Hippocampal formation (tissue), 2 donors: Measurements from ENCODE around the gene ATP5F1A.
"Not testable (repeated sequence)": the region's sequence is repeated elsewhere in the genome, so short reads cannot be mapped to it uniquely, and the experiment has no call there.

Experiments used
- DNase-seq, 2 donors: peaks; one replicate each; lab custom pipeline; 2025; lab: John Stamatoyannopoulos, UW

ATP5F1A gene

DNA sequence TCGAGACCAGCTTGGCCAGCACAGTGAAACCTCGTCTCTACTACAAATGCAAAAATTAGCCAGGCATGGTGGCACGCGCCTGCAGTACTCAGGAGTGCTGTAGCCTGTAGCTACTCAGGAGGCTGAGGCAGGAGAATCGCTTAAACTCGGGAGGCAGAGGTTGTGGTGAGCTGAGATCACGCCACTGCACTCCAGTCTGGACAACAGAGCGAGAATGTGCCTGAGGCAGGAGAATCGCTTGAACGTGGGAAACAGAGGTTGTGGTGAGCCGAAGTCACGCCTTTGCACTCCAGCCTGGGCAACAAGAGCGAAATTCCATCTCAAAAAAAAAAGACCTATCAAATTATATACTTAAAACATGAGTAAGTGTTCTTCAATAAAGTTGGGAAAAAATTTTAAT is 50.7 kb downstream of the ATP5F1A start:
- not testable (repeated sequence) for DNase-seq

DNA sequence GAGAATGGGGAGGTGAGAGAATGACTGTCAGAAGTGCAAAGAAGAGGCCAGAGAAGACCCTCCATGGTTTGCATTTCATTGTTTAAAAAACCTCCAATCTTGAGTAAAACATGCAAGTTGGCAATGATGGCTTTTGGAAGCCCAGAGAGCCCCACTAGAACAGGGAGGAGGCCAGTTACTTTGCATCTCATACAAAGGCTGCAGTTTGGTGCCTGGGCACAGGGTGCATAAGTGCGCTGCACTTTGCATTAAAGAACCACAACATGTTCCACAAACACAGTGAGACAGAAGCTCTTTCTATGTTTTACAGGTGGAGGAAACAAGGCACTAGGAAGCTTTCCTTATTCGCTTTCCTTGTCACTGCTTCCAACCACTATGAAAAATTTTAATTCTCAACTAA is 51.4 kb downstream of the ATP5F1A start:
- DNase-seq: no peak

DNA sequence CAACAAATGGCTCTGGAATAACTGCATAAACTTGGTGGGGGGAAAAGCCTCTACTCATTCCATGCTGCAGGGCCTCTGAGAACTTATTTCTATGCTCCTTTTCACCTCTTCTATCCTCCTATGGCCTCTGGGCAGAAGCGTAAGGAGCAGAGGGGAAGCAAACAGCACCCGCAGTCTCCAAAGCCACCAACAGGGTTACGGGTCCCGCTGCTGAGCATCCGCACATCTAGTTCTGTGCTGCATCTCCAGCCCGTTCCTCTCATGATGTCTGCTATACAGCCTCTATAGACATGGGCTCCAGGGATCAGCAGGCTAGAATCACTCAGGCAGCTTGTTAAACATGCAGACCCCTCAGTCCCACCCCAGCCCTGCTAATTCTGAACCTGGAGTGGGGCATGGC is 52.0 kb downstream of the ATP5F1A start:
- DNase-seq: no peak

DNA sequence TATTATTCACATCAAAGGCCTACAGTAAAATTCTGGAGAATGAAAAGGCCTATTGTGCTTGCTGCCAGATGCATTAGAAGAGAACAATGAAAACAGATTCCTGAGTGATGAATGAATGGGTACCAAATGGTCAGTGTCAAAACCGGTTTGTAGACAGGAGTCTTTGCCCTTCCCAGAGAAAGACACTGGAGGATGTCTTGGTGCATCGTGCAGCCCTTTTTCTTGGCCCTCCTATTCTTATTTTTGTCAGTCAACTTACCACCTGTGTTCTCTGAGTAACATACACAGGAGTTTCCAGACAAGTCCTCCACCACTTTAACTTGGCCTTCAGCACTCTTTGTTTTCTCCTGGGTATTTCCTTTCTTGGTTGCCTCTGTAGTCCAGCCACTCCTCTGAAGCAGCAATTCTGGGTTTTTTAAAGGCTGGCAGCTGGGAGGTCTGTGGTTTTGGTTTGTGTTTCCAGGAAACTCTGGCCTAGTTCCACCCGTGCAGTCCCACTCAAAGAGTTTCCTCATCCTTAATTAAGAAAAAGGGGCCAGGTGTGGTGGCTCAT is 55.4 kb downstream of the ATP5F1A start:
- no peak for DNase-seq

DNA sequence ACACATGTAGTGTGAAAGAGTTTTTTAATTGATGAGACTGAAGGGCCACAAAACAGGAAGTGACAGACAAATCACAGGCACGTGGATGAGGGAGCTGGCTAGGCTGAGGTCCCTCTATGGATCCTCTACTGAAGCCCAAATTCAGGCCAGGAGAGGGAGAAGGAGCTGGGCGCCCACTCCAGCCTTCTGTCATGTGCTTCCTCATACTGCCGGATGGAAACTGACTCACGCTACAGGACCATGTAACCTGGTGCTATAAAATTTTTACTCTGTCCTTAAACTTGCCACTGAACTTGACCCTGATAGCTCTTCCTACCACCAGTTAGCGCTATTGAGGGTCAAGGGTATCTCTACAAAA is 57.4 kb downstream of the ATP5F1A start:
- DNase-seq: no peak

DNA sequence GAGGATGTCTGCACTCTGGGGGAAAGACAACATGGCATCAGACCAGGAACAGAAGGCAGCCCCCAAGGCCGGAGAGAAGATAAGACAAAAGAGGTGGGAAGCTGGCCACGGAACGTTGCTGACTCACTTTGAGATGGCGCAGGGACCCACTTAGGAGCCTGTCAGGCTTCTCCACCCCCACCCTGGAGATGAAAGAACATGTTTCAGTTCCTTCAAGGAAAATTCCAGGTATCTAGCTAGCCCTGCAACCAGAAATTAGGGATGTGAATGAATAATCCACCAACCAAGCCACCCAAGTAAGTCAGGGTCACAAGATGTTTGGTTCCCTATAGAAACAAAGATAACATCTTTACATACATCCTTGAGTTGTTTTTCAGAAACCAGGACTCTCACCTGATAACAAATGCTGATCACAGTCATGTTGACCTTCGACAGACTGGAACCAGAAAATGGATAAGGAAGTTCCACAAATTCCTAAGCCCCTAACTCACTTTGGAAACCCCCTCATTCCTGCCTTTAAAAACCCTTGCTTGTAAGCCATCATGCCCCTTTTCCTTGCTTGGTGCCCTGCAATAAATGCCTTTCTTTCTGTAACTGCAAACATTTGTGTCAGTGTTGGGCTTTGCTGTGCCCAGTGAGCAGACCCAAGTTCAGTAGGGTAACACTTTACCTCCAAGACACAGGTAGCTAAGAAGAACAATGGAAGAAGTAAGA is 57.9 kb downstream of the ATP5F1A start:
- DNase-seq: no peak

DNA sequence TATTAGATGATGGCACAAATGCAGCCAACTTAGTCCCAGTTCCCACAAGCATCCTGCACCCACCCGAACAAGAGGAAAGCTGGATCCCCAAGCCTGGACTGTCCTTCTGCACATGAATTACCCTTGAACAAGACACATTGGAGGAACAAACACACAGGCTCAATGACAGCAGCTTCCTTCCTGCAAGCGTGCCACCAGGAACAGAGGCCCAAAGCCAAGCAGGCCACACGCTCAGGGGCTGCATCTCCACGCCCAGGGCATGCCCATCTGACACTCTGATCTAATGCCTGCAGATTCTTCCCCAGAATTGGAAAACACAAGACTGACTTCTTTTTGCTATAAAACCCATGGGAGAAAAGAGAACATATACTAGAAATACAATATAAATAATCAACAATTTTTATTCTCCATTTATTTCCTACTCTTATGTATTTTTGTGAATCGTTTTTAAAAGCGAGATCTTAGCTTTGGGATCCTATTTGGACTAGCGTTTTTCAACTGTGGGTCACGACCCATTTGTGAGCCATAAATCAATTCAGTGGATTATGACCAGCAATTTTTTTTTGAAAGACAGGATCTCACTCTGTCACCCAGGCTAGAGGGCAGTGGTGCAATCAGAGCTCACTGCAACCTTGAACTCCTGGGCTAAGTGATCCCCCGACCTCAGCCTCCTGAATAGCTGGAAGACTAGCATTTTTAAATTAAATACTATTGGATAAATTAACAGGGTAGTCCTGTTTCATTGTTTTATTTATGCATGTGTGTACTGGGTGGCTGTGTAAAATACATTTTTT is 60.4 kb downstream of the ATP5F1A start:
- DNase-seq: no peak

DNA sequence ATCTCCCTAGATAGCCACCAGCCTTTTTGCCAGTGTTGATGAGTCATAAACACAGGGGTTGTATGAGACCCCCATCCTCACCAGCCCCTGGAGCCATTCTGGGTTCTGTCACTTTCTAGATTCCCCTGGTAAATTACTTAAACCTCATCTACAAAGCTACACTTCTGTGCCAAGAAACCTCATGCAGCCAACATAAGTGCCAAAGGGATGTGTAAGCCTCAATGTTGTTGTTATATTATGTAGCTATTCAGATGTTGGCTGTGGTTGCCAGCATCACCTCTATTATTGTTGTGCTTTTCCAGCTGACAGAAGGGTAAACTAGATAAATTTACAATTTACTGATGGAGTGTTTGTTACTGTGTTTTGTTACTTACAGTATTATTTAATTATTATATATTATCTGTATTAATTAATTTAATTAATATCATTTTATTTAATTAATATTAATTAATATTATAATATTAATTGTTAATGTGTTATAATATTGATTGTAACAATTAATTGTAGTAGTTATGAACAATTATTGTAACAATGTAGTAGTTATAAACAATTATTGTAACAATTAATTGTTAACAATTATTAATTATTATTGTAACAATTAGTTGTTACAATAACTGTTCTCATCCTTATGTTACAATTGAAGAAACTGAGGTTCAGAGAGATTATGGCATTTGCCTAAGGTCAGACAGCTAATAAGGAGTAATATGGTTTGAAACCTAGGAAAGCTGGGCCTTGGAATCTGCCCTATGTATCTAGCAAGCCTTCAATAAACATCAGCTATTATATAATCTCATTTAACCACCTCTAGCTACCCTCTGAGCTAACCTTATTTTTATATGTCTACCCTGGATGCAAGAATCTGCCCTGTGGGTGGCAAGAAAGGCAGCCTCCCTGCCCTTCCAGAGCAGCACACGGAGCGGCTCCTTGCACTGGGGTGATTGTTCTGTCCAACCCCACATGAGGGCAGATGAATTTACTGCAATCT is 62.1 kb downstream of the ATP5F1A start:
- DNase-seq: no peak

DNA sequence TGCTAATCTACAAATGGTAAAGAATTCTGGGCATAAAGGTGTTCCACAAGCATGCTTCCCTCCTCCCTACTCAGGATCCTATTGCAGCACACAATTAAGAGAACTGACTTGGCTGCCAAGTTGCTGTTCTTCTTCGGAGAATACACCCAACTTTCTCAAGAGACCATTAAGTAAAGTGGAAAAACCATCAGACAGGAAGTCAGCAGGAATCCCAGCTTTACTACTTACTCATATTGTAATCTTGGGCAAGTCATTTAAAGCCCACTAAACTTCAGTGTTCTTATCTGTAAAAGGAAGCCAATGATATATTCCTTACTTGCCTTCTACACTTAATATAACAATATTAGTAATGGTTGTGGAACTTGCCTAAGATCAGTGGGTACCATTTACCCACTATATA is 63.9 kb downstream of the ATP5F1A start:
- DNase-seq: no peak

DNA sequence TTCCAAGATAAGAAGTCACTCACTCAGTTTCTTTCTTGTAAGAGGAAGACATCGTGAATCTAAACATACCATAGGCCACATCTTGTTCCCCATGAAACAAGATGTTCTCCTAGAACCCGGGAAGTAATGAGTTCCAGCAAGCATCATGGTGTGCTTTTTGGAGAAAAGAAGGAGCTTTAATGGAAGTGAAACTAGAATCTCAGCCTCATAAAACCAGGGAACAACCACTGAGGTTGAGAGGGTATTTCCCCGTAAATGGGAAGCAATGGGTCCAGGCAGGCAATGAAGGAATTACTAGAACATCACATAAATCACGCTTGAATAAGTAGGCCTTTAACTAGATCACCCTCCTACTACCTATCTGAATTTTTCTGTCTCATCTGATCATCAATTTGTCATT is 66.4 kb downstream of the ATP5F1A start:
- no peak for DNase-seq
